OCI-LY3 (cell line): ENCODE data around the gene MARCHF11.

Source experiments
- CTCF ChIP-seq: fragments of 200-600, 300-600 bp; sonication (generic); IDR thresholded peaks from 2 replicates; pipeline ENCODE4 v1.5.1; 2014; ENCODE audit warnings: antibody characterized with exemption, low read length, low read depth
- EZH2phosphoT487 ChIP-seq: fragments of 200-600 bp; shearing (Covaris generic); IDR thresholded peaks from 2 replicates; pipeline ENCODE4 v1.6.1; 2018; ENCODE audit warnings: antibody characterized with exemption, mixed run types, low read depth

DNA sequence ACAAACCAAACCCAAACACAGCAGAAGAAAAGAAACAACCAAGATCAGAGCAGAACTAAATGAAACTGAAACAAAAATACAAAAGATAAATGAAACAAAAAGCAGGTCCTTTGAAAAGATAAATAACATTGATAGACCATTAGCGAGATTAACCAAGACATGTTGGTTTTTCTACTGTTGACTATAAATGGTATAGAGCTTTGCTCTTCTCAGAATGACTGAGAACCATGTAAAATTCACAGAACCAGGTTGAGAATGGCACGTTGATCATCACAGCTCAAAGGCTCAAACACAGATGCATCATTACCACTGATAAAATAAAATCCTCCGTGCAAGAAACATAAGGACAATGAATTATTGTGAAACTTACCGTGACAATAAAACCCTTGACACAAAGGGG lies 105.2 kb downstream of the MARCHF11 start:
- TF ChIP-seq CTCF: no peak
- TF ChIP-seq EZH2phosphoT487: no peak
